ENCODE measurements around the gene ACIN1. TPM values are rescaled to one million over a fixed set of nuclear protein-coding genes. Genes with fewer than 3 reads are reported as not detected.

The ACIN1 gene
- total and polyA plus RNA-seq, 2 of the 8 experiments (the other 6 are each of a cell fraction or from before 2014, with no cell fraction given), result 132 to 233 TPM

GRCh38 chr14:23093104-23093503, 1.8 kb downstream of the ACIN1 start:
- peak overlapping the region in 1 of 4 experiments; percentile 94; a peak in 1 of 8 replicates for H3K4me3 ChIP-seq (ENCODE audit: extremely low read depth in 1 of 4, insufficient read depth in 2 of 4, low read depth in 3 of 4, low read length in 4 of 4)
- H4K20me1 ChIP-seq (replicated peaks in 1 of 2; ENCODE audit: control insufficient read depth in 1 of 2, insufficient read depth in 2 of 2, low read length in 2 of 2), result peaks cover 9 to 11% of the 10 kb centered on the region in 2 experiments
- H3K36me3 ChIP-seq (ENCODE audit: control insufficient read depth in 2 of 4, insufficient read depth in 4 of 4, low read length in 3 of 4), result peaks cover 28 to 55% (median 47%) of the 10 kb centered on the region in 4 experiments

More at GRCh38 chr14:23093104-23093503, 1.8 kb downstream of the ACIN1 start:
- CTCF ChIA-PET (ENCODE audit: partially characterized antibody), result interaction anchor here (1.9 to 4.6 kb wide), 2 partner anchors 16 to 37 kb away, joined by 6 to 56 read pairs; no protein-coding TSS in a partner anchor
- 88% methylated on average over 2 of the region's 2 CpGs; no CpG with 5 or more reads in 1 of the 2 experiments for WGBS, 2 experiments (ENCODE audit: extremely low coverage in 1 of 2, insufficient coverage in 1 of 2, insufficient read length in 1 of 2, insufficient replicate concordance in 2 of 2, low coverage in 1 of 2, low lambda C conversion rate in 2 of 2, missing lambda C conversion rate in 1 of 2)
- H4K8ac ChIP-seq (ENCODE audit: extremely low read depth, insufficient read depth, low read length), result no peak overlapping the region
- no peaks in the 10 kb centered on the region for H3K27me3 ChIP-seq (replicated peaks in 1 of 4; ENCODE audit: control insufficient read depth in 3 of 4, extremely low read depth in 1 of 4, insufficient read depth in 3 of 4, low read length in 3 of 4)
- H3K18ac ChIP-seq (ENCODE audit: extremely low read depth, low read length), result no peak overlapping the region
- H3K4me2 ChIP-seq (ENCODE audit: insufficient read depth in 1 of 2, low read depth in 2 of 2, low read length in 2 of 2), result no peak overlapping the region; a peak in 1 of 4 replicates
- no peak overlapping the region for H3K4ac ChIP-seq (replicated peaks; ENCODE audit: insufficient read length, low read depth, low read length)
- H3K27ac ChIP-seq (ENCODE audit: low read depth, low read length), result no peak overlapping the region
- no peak overlapping the region for H3K9ac ChIP-seq (replicated peaks in 1 of 4; ENCODE audit: extremely low read depth in 1 of 4, low read depth in 3 of 4, low read length in 3 of 4)
- no peak for DNase-seq (ENCODE audit: low read depth in 1 of 2, low spot score in 2 of 2)
- peaks cover 11% of the 10 kb centered on the region for H3K79me1 ChIP-seq (ENCODE audit: low read depth, low read length)
- H3K56ac ChIP-seq (replicated peaks; ENCODE audit: insufficient read length, low read depth, low read length), result no peak overlapping the region
- H2BK120ac ChIP-seq (replicated peaks; ENCODE audit: low read depth, low read length), result no peak overlapping the region
- H3K79me2 ChIP-seq (ENCODE audit: control insufficient read depth in 1 of 2, insufficient read depth in 2 of 2, low read length in 2 of 2), result peaks cover 18 to 66% of the 10 kb centered on the region in 2 experiments
- H3K23me2 ChIP-seq (ENCODE audit: low read depth, low read length), result peaks cover 5% of the 10 kb centered on the region; the same call in 1 of the 2 replicates
- no peak overlapping the region for H4K5ac ChIP-seq (ENCODE audit: insufficient read length, low read depth, low read length)
- no peak overlapping the region for H2BK12ac ChIP-seq (ENCODE audit: low read depth, low read length)
- H3K4me1 ChIP-seq (replicated peaks in 1 of 4; ENCODE audit: control insufficient read depth in 3 of 4, insufficient read depth in 4 of 4, low read length in 3 of 4), result no peaks in the 10 kb centered on the region; a peak in 3 of 7 replicates
- no peak overlapping the region for H2AFZ ChIP-seq (ENCODE audit: low read length)
- no peak overlapping the region for H3K14ac ChIP-seq (ENCODE audit: insufficient read length)
- TF ChIP-seq POLR2A (IDR thresholded peaks at IDR 0.05; ENCODE audit: control extremely low read depth in 1 of 2, low read depth in 2 of 2, low read length in 2 of 2) (no peak), CREB1 (IDR thresholded peaks at IDR 0.05) (no peak), BCL11A (IDR thresholded peaks at IDR 0.05; ENCODE audit: low read depth in 2 of 2, low read length in 2 of 2) (no peak), POLR2AphosphoS5 (IDR thresholded peaks at IDR 0.05; ENCODE audit: low read depth, low read length) (no peak), MAX (IDR thresholded peaks at IDR 0.05) (no peak), SIX5 (IDR thresholded peaks at IDR 0.05; ENCODE audit: low read depth, low read length) (no peak), RBBP5 (IDR thresholded peaks at IDR 0.05; ENCODE audit: borderline replicate concordance, low read depth, low read length) (no peak), NANOG (IDR thresholded peaks at IDR 0.05; ENCODE audit: insufficient read depth, low read depth, low read length, poor library complexity, severe bottlenecking) (no peak), CTBP2 (IDR thresholded peaks at IDR 0.05; ENCODE audit: borderline replicate concordance, insufficient read depth, insufficient read length, low read length) (no peak)
- H2BK5ac ChIP-seq (ENCODE audit: low read depth, low read length), result no peak overlapping the region
- POLR2A ChIA-PET (ENCODE audit: partially characterized antibody), result interaction anchor here (1.2 to 1.7 kb wide), 3 partner anchors 9 to 43 kb away, joined by 3 to 6 read pairs (median 3); partner anchors contain the start of gene CIROP
- no peak overlapping the region for H3K23ac ChIP-seq (ENCODE audit: insufficient read length)
- no peak overlapping the region for H2BK20ac ChIP-seq (ENCODE audit: low read length)
- H3K9me3 ChIP-seq (ENCODE audit: insufficient read depth in 2 of 2, low read depth in 1 of 2, low read length in 1 of 2), result no peaks in the 10 kb centered on the region
- no peak for FAIRE-seq
- no peak overlapping the region for H2AK5ac ChIP-seq (ENCODE audit: low read depth, low read length)
- no peak overlapping the region for H4K91ac ChIP-seq (replicated peaks; ENCODE audit: insufficient read length, low read length)
- no peak overlapping the region for H2BK15ac ChIP-seq (ENCODE audit: low read length)
